CD8-positive, alpha-beta memory T cell (primary cell): ENCODE data around the gene RABGAP1. TPM values are rescaled to one million over a fixed set of nuclear protein-coding genes. Genes with fewer than 3 reads are reported as not detected.

Source experiments
- CTCF ChIA-PET: fragments of 350-600 bp; sonication (Branson Sonifier 250); formaldehyde crosslinking; loops from one replicate; lab custom pipeline; 2021; ENCODE audit warnings: antibody characterized with exemption; lab: Charles Lee
- POLR2A ChIA-PET: fragments of 350-600 bp; sonication (Branson Sonifier 250); formaldehyde crosslinking; loops from one replicate; lab custom pipeline; 2021; ENCODE audit warnings: antibody characterized with exemption; lab: Charles Lee
- DNase-seq, 5 donors: peaks; one replicate each; pipeline versions ENCODE4 v3.0.0 to v3.0.0-alpha.2; 2020 to 2022; ENCODE audit warnings: mixed read lengths in 1 of 5
- H3K27ac ChIP-seq: one replicate; pipeline ENCODE4 v1.7.0; 2013; ENCODE audit warnings: low read depth, mild to moderate bottlenecking, low read length, moderate library complexity
- H3K27me3 ChIP-seq: 2 replicates; pipeline ENCODE4 v1.7.0; 2013; ENCODE audit warnings: low read length, mild to moderate bottlenecking; ENCODE audit not compliant: insufficient read depth, poor library complexity, severe bottlenecking
- H3K36me3 ChIP-seq: 2 replicates; pipeline ENCODE4 v1.7.0; 2013; ENCODE audit warnings: mild to moderate bottlenecking, low read length, moderate library complexity; ENCODE audit not compliant: insufficient read depth
- H3K4me1 ChIP-seq: 2 replicates; pipeline ENCODE4 v1.7.0; 2013; ENCODE audit warnings: mild to moderate bottlenecking, low read length, moderate library complexity; ENCODE audit not compliant: insufficient read depth
- H3K4me3 ChIP-seq: 2 replicates; pipeline ENCODE4 v1.7.0; 2013; ENCODE audit warnings: mild to moderate bottlenecking, low read length
- H3K9me3 ChIP-seq: 2 replicates; pipeline ENCODE4 v1.7.0; 2013; ENCODE audit warnings: mild to moderate bottlenecking, low read length
- H3K27ac Mint-ChIP-seq, 8 donors: one replicate each; pipeline ENCODE4 v1.8.0; 2020 to 2021; ENCODE audit warnings: mixed read lengths in 8 of 8, mild to moderate bottlenecking in 6 of 8, inconsistent platforms in 3 of 8, moderate library complexity in 3 of 8
- H3K27me3 Mint-ChIP-seq, 2 donors: one replicate each; pipeline ENCODE4 v1.8.0; 2020 to 2021; ENCODE audit warnings: mixed read lengths in 2 of 2, mild to moderate bottlenecking in 1 of 2, moderate library complexity in 1 of 2
- H3K36me3 Mint-ChIP-seq, 3 donors: one replicate each; pipeline ENCODE4 v1.8.0; 2020 to 2021; ENCODE audit warnings: mixed read lengths in 3 of 3, inconsistent platforms in 1 of 3, mild to moderate bottlenecking in 1 of 3
- H3K4me1 Mint-ChIP-seq, 3 donors: one replicate each; pipeline ENCODE4 v1.8.0; 2020 to 2021; ENCODE audit warnings: mixed read lengths in 3 of 3, inconsistent platforms in 1 of 3, mild to moderate bottlenecking in 1 of 3
- H3K4me3 Mint-ChIP-seq, 7 donors: one replicate each; pipeline ENCODE4 v1.8.0; 2020 to 2021; ENCODE audit warnings: mixed read lengths in 7 of 7, mild to moderate bottlenecking in 6 of 7, moderate library complexity in 4 of 7, inconsistent platforms in 2 of 7
- H3K9me3 Mint-ChIP-seq, 5 donors: one replicate each; pipeline ENCODE4 v1.8.0; 2020 to 2022; ENCODE audit warnings: mixed read lengths in 5 of 5, mild to moderate bottlenecking in 3 of 5, moderate library complexity in 2 of 5, inconsistent platforms in 1 of 5
- polyA plus RNA-seq: library from polyadenylated mRNA; unstranded; fragments of 300-500 nt; fragmentation: Illumina TruSeq; gene quantifications from one replicate; pipeline ENCODE4 v1.2.3, GENCODE V29; 2021
- total RNA-seq, 2 experiments: library from RNA; stranded (reverse); gene quantifications; one replicate each; pipeline ENCODE4 v1.2.3, GENCODE V29; 2021

Gene RABGAP1
- total and polyA plus RNA-seq, 3 experiments from 2014 or later, result 20.7 to 24.3 (median 22.2) TPM

- Mint-ChIP-seq H3K4me3 (no peak within 1 kb of the TSS), H3K27me3 (no peaks in the 10 kb centered on the region), H3K27ac (peak within 1 kb of the TSS in 1 of 8 donors; percentile 15), H3K4me1 (no peaks in the 10 kb centered on the region), H3K36me3 (peaks cover 6 to 41% (median 27%) of the 10 kb centered on the region in 3 donors), H3K9me3 (no peaks in the 10 kb centered on the region)
- ChIA-PET POLR2A (no interaction called here), CTCF (no interaction called here)
- DNase-seq, result no peak
- no peak within 1 kb of the TSS for H3K27ac ChIP-seq
- H3K27me3 ChIP-seq, result no peaks in the 10 kb centered on the region
- no peak within 1 kb of the TSS for H3K4me3 ChIP-seq
- no peaks in the 10 kb centered on the region for H3K4me1 ChIP-seq
- H3K9me3 ChIP-seq, result no peaks in the 10 kb centered on the region
- no peaks in the 10 kb centered on the region for H3K36me3 ChIP-seq
Measured at GRCh38 chr9:123033352-123033751, 92.5 kb downstream of the RABGAP1 start, which contains the start of gene GPR21. Gene GPR21 (plus strand): TSS chr9:123033667. CDS start chr9:123034567, 900 bp downstream.

GRCh38 chr9:123033864-123034601, 93.2 kb downstream of the RABGAP1 start:
- Mint-ChIP-seq H3K9me3 (no peaks in the 10 kb centered on the region), H3K4me3 (no peak overlapping the region), H3K27ac (peak overlapping the region in 1 of 8 donors; percentile 15), H3K4me1 (no peaks in the 10 kb centered on the region), H3K36me3 (peaks cover 6 to 39% (median 25%) of the 10 kb centered on the region in 3 donors), H3K27me3 (no peaks in the 10 kb centered on the region)
- H3K36me3 ChIP-seq, result no peaks in the 10 kb centered on the region
- ChIA-PET POLR2A (no interaction called here), CTCF (no interaction called here)
- H3K27ac ChIP-seq, result no peak overlapping the region
- H3K4me3 ChIP-seq, result no peak overlapping the region
- H3K4me1 ChIP-seq, result no peaks in the 10 kb centered on the region
- no peaks in the 10 kb centered on the region for H3K27me3 ChIP-seq
- no peaks in the 10 kb centered on the region for H3K9me3 ChIP-seq
- no peak for DNase-seq

- H3K9me3 Mint-ChIP-seq, result no peaks in the 10 kb centered on the region
- H3K9me3 ChIP-seq, result no peaks in the 10 kb centered on the region
- H3K4me1 ChIP-seq, result no peaks in the 10 kb centered on the region
- no peak overlapping the region for H3K4me3 ChIP-seq
- ChIA-PET CTCF (no interaction called here), POLR2A (no interaction called here)
- H3K4me1 Mint-ChIP-seq, result no peaks in the 10 kb centered on the region
- H3K27ac Mint-ChIP-seq, result no peak overlapping the region
- H3K27me3 Mint-ChIP-seq, result no peaks in the 10 kb centered on the region
- H3K36me3 Mint-ChIP-seq, result peaks cover 3 to 36% (median 22%) of the 10 kb centered on the region in 3 donors
- H3K27me3 ChIP-seq, result no peaks in the 10 kb centered on the region
- no peaks in the 10 kb centered on the region for H3K36me3 ChIP-seq
- no peak for DNase-seq
- no peak overlapping the region for H3K4me3 Mint-ChIP-seq
- no peak overlapping the region for H3K27ac ChIP-seq
Measured at GRCh38 chr9:123034881-123035510, 94.2 kb downstream of the RABGAP1 start.

- POLR2A ChIA-PET, result no interaction called here
- CTCF ChIA-PET, result interaction anchor here (0.9 kb wide), 1 partner anchor 9 kb away, joined by 4 read pairs; no protein-coding TSS in a partner anchor
- Mint-ChIP-seq H3K9me3 (no peaks in the 10 kb centered on the region), H3K27me3 (no peaks in the 10 kb centered on the region), H3K27ac (no peak overlapping the region), H3K4me1 (no peaks in the 10 kb centered on the region), H3K36me3 (peaks cover 3 to 38% (median 22%) of the 10 kb centered on the region in 3 donors), H3K4me3 (no peak overlapping the region)
- DNase-seq, result no peak
- Histone ChIP-seq H3K4me1 (no peaks in the 10 kb centered on the region), H3K4me3 (no peak overlapping the region), H3K36me3 (no peaks in the 10 kb centered on the region), H3K27me3 (no peaks in the 10 kb centered on the region), H3K9me3 (no peaks in the 10 kb centered on the region), H3K27ac (no peak overlapping the region)
Measured at GRCh38 chr9:123035791-123036190, 95.0 kb downstream of the RABGAP1 start.

GRCh38 chr9:123036893-123037545, 96.2 kb downstream of the RABGAP1 start:
- Mint-ChIP-seq H3K27me3 (no peaks in the 10 kb centered on the region), H3K4me3 (no peak overlapping the region), H3K4me1 (no peaks in the 10 kb centered on the region), H3K36me3 (peaks cover 9 to 43% (median 24%) of the 10 kb centered on the region in 3 donors), H3K9me3 (no peaks in the 10 kb centered on the region), H3K27ac (peak overlapping the region in 1 of 8 donors; percentile 18)
- no peak overlapping the region for H3K27ac ChIP-seq
- H3K27me3 ChIP-seq, result no peaks in the 10 kb centered on the region
- ChIA-PET POLR2A (no interaction called here), CTCF (interaction anchor here (0.9 kb wide), 1 partner anchor 10 kb away, joined by 4 read pairs; no protein-coding TSS in a partner anchor)
- no peak overlapping the region for H3K4me3 ChIP-seq
- DNase-seq, result no peak
- H3K9me3 ChIP-seq, result no peaks in the 10 kb centered on the region
- no peaks in the 10 kb centered on the region for H3K4me1 ChIP-seq
- peaks cover under 1% of the 10 kb centered on the region for H3K36me3 ChIP-seq

- Histone ChIP-seq H3K27me3 (no peaks in the 10 kb centered on the region), H3K9me3 (no peaks in the 10 kb centered on the region), H3K36me3 (peaks cover 3% of the 10 kb centered on the region), H3K4me1 (no peaks in the 10 kb centered on the region), H3K4me3 (no peak overlapping the region), H3K27ac (no peak overlapping the region)
- peaks cover 0 to 6% (median 0%) of the 10 kb centered on the region in 5 donors for H3K9me3 Mint-ChIP-seq
- no peaks in the 10 kb centered on the region for H3K4me1 Mint-ChIP-seq
- peaks cover 24 to 50% (median 26%) of the 10 kb centered on the region in 3 donors for H3K36me3 Mint-ChIP-seq
- H3K4me3 Mint-ChIP-seq, result no peak overlapping the region
- DNase-seq, result no peak
- no peak overlapping the region for H3K27ac Mint-ChIP-seq
- H3K27me3 Mint-ChIP-seq, result no peaks in the 10 kb centered on the region
- ChIA-PET POLR2A (no interaction called here), CTCF (no interaction called here)
Measured at GRCh38 chr9:123039617-123040219, 98.9 kb downstream of the RABGAP1 start.

GRCh38 chr9:123040801-123041200, 100.0 kb downstream of the RABGAP1 start:
- Histone ChIP-seq H3K27ac (no peak overlapping the region), H3K36me3 (peaks cover 3% of the 10 kb centered on the region), H3K27me3 (no peaks in the 10 kb centered on the region), H3K4me3 (no peak overlapping the region), H3K4me1 (no peaks in the 10 kb centered on the region), H3K9me3 (no peaks in the 10 kb centered on the region)
- Mint-ChIP-seq H3K36me3 (peaks cover 20 to 39% (median 24%) of the 10 kb centered on the region in 3 donors), H3K4me3 (no peak overlapping the region), H3K4me1 (no peaks in the 10 kb centered on the region), H3K27ac (no peak overlapping the region), H3K9me3 (peaks cover 0 to 6% (median 0%) of the 10 kb centered on the region in 5 donors), H3K27me3 (no peaks in the 10 kb centered on the region)
- ChIA-PET POLR2A (no interaction called here), CTCF (no interaction called here)
- DNase-seq, result no peak
